Tibial artery (tissue), 4 donors: ENCODE data around the gene TBC1D4.

ENCODE experiments used
- DNase-seq, 2 donors: peaks; one replicate each; pipeline ENCODE4 v3.0.0-alpha.2; 2019
- H3K27ac ChIP-seq, 2 donors: fragments of 200-600 bp; sonication (generic) in 1 of 2; 1 replicate in 1 of 2; 2 replicates in 1 of 2; pipeline ENCODE4 v1.5.1; 2018 to 2019; ENCODE audit warnings: mild to moderate bottlenecking in 1 of 2
- H3K27me3 ChIP-seq, 2 donors: fragments of 200-600 bp; sonication (generic) in 1 of 2; one replicate each; pipeline versions ENCODE4 v1.5.1 to v1.6.0; 2016 to 2019
- H3K36me3 ChIP-seq, 3 donors: fragments of 200-600 bp; sonication (generic) in 2 of 3; one replicate each; pipeline ENCODE4 v1.5.1; 2016 to 2019; ENCODE audit warnings: mild to moderate bottlenecking in 2 of 3
- H3K4me1 ChIP-seq, 4 donors: fragments of 200-600 bp; sonication (generic) in 2 of 4; 1 replicate in 3 of 4; 2 replicates in 1 of 4; pipeline ENCODE4 v1.5.1; 2016 to 2019
- H3K4me3 ChIP-seq, 2 donors: fragments of 200-600 bp; sonication (generic) in 1 of 2; 1 replicate in 1 of 2; 2 replicates in 1 of 2; pipeline ENCODE4 v1.5.1; 2018 to 2019; ENCODE audit warnings: mild to moderate bottlenecking in 2 of 2
- H3K9me3 ChIP-seq, 3 donors: fragments of 200-600 bp; sonication (generic) in 1 of 3; one replicate each; pipeline ENCODE4 v1.5.1; 2016 to 2019
- CTCF ChIP-seq, 2 experiments: fragments of 200-600 bp in 1 of 2; fragments of 450-650 bp in 1 of 2; IDR thresholded peaks; one replicate each; pipeline ENCODE4 v1.5.1; 2017 to 2019; ENCODE audit warnings: antibody characterized with exemption in 2 of 2, mild to moderate bottlenecking in 1 of 2, moderate library complexity in 1 of 2
- intact Hi-C: fragments of 100-400 bp; cut with DNase I; formaldehyde crosslinking; loops from one replicate; pipeline ENCODE4 v1.15.0; 2023; ENCODE audit warnings: low total_unique reads

The TBC1D4 gene

DNA sequence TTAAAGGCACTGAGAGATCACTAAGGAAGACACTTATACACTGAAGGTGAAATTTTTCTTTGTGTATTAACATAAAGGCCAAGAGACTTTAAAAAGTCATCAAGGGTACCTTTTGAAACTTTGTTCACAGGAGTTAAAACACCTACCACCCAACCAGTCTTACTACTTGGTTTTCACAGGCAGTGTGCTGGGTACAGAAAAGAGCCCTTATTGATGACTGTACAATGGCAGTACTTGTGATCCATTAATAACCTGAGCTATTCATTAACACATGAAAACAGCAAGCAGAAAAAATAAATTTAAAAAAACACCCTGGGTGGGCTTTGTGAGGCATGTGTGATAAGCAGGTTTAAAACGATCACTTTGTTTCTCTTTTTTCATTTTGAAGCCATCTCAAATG lies 148.9 kb downstream of the TBC1D4 start:
- intact Hi-C loops: no loop called here

GRCh38 chr13:75331792-75332349 lies 150.1 kb downstream of the TBC1D4 start:
- peaks cover 13 to 22% (median 16%) of the 10 kb centered on the region in 3 donors for H3K36me3 ChIP-seq
- TF ChIP-seq CTCF (IDR thresholded peaks at IDR 0.05): no peak
- H3K27ac ChIP-seq: no peak overlapping the region
- H3K9me3 ChIP-seq: no peaks in the 10 kb centered on the region
- intact Hi-C loops: no loop called here
- no peaks in the 10 kb centered on the region for H3K4me1 ChIP-seq
- H3K4me3 ChIP-seq: no peak overlapping the region
- DNase-seq: no peak
- H3K27me3 ChIP-seq: no peaks in the 10 kb centered on the region

More for the DNA sequence above, 148.9 kb downstream of the TBC1D4 start:
- Histone ChIP-seq H3K9me3 (no peaks in the 10 kb centered on the region), H3K27me3 (no peaks in the 10 kb centered on the region), H3K4me1 (no peaks in the 10 kb centered on the region), H3K36me3 (peaks cover 14 to 22% (median 19%) of the 10 kb centered on the region in 3 donors), H3K27ac (no peak overlapping the region), H3K4me3 (no peak overlapping the region)
- TF ChIP-seq CTCF (IDR thresholded peaks at IDR 0.05): no peak
- DNase-seq: no peak

DNA sequence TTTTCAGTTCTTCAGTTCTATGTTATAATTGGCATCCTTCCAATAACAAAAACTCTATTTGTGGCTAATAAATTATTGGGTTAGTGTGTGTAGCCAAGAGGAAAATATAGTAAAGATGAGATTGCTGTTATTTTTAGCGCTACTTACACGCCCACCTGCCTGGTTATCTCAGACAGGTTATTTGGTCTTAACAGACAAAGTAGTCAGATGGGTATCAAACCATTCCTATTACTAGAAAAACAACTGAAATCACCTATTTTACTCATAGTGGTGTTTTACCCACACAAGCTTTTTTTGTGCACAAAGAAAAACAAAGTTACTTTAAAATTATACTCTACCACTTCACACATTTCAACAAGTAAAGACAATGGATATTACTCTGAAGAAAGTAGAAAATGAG lies 151.2 kb downstream of the TBC1D4 start:
- no peak for DNase-seq
- TF ChIP-seq CTCF (IDR thresholded peaks at IDR 0.05): no peak
- Histone ChIP-seq H3K4me1 (no peaks in the 10 kb centered on the region), H3K36me3 (peaks cover 3 to 20% (median 5%) of the 10 kb centered on the region in 3 donors), H3K9me3 (no peaks in the 10 kb centered on the region), H3K27ac (no peak overlapping the region), H3K4me3 (no peak overlapping the region), H3K27me3 (no peaks in the 10 kb centered on the region)
- intact Hi-C loops: no loop called here

GRCh38 chr13:75329723-75330122 lies 152.2 kb downstream of the TBC1D4 start:
- no peaks in the 10 kb centered on the region for H3K4me1 ChIP-seq
- H3K27me3 ChIP-seq: no peaks in the 10 kb centered on the region
- TF ChIP-seq CTCF (IDR thresholded peaks at IDR 0.05): no peak

DNA sequence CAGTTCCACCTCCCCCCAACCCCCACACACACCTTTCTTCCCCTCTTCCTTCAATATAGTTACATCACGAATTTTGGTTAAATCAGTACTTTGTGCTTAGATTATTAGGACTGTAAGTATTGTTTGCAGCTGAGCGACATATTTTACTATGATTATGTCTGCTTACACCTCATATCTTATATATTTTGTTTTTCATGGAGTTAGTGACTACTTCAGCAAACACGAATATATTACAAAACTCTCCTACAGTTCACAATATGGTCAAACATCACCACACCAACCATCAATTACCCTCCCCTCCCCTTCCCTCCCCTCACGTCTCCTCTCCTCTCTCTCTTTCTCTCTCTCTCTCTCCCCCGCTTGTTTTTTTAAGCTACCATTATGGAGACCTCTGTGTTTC lies 152.9 kb downstream of the TBC1D4 start:
- no peak for TF ChIP-seq CTCF (IDR thresholded peaks at IDR 0.05)
- Histone ChIP-seq H3K9me3 (no peaks in the 10 kb centered on the region), H3K4me3 (no peak overlapping the region), H3K27me3 (no peaks in the 10 kb centered on the region), H3K36me3 (peaks cover 0 to 11% (median 0%) of the 10 kb centered on the region in 3 donors), H3K4me1 (no peaks in the 10 kb centered on the region), H3K27ac (no peak overlapping the region)
- no peak for DNase-seq
- intact Hi-C loops: no loop called here

More at GRCh38 chr13:75329723-75330122, 152.2 kb downstream of the TBC1D4 start:
- Histone ChIP-seq H3K4me3 (no peak overlapping the region), H3K27ac (no peak overlapping the region), H3K36me3 (peaks cover 0 to 11% (median 0%) of the 10 kb centered on the region in 3 donors), H3K9me3 (no peaks in the 10 kb centered on the region)
- intact Hi-C loops: no loop called here
- DNase-seq: no peak

- intact Hi-C loops: no loop called here
- no peak for DNase-seq
- Histone ChIP-seq H3K27ac (no peak overlapping the region), H3K27me3 (no peaks in the 10 kb centered on the region), H3K36me3 (peaks cover 0 to 11% (median 0%) of the 10 kb centered on the region in 3 donors), H3K9me3 (no peaks in the 10 kb centered on the region), H3K4me3 (no peak overlapping the region), H3K4me1 (no peaks in the 10 kb centered on the region)
- TF ChIP-seq CTCF (IDR thresholded peaks at IDR 0.05): no peak
Measured at GRCh38 chr13:75327135-75327510, 154.8 kb downstream of the TBC1D4 start.
